Measurements from ENCODE around the gene LDLRAD2. TPM values are rescaled to one million over a fixed set of nuclear protein-coding genes. Genes with fewer than 3 reads are reported as not detected.

LDLRAD2 gene
- total RNA-seq, 1 experiment from 2014 or later, result 1.0 TPM

- Histone ChIP-seq H3K9ac (ENCODE audit: extremely low read depth, insufficient read length, low read length) (no peak overlapping the region), H3K4me1 (ENCODE audit: insufficient read depth, low read length) (no peaks in the 10 kb centered on the region), H2AK5ac (ENCODE audit: insufficient read length, low read length) (no peak overlapping the region), H3K79me2 (ENCODE audit: insufficient read depth, low read length) (no peaks in the 10 kb centered on the region), H2BK20ac (ENCODE audit: low read depth, low read length, poor library complexity, severe bottlenecking) (no peak overlapping the region), H3K14ac (ENCODE audit: insufficient read depth, low read length) (no peak overlapping the region), H3T11ph (ENCODE audit: low read length) (no peak overlapping the region), H3K27me3 (ENCODE audit: insufficient read depth, low read length) (no peaks in the 10 kb centered on the region), H3K18ac (ENCODE audit: insufficient read length, low read depth, low read length) (no peak overlapping the region), H4K8ac (replicated peaks; ENCODE audit: insufficient read length, low read depth, low read length) (no peak overlapping the region), H3K79me1 (ENCODE audit: insufficient read depth, low read depth, low read length, poor library complexity, severe bottlenecking) (no peaks in the 10 kb centered on the region), H3K23ac (ENCODE audit: insufficient read length, low read depth, low read length) (no peak overlapping the region), H4K20me1 (ENCODE audit: control insufficient read depth, insufficient read depth, insufficient read length) (no peaks in the 10 kb centered on the region), H2AFZ (ENCODE audit: low read length) (no peak overlapping the region), H3K27ac (ENCODE audit: insufficient read length, low read depth, low read length) (no peak overlapping the region), H2BK5ac (ENCODE audit: insufficient read length, low read length) (no peak overlapping the region), H4K91ac (ENCODE audit: insufficient read length, low read depth, low read length) (no peak overlapping the region), H3K56ac (ENCODE audit: insufficient read length, low read depth, low read length) (no peak overlapping the region), H4K5ac (ENCODE audit: insufficient read length, low read depth, low read length) (no peak overlapping the region), H3K4ac (ENCODE audit: low read depth, low read length) (no peak overlapping the region), H3K9me3 (ENCODE audit: control insufficient read depth, low read depth, low read length) (no peaks in the 10 kb centered on the region), H3K4me2 (ENCODE audit: insufficient read depth, insufficient read length, low read length) (no peak overlapping the region), H2BK12ac (ENCODE audit: insufficient read length, low read depth, low read length) (no peak overlapping the region), H3K23me2 (ENCODE audit: insufficient read length, low read depth, low read length, poor library complexity, severe bottlenecking) (no peaks in the 10 kb centered on the region), H2BK120ac (ENCODE audit: low read depth, low read length, poor library complexity, severe bottlenecking) (no peak overlapping the region), H2BK15ac (ENCODE audit: low read depth, low read length) (no peak overlapping the region)
- no peak overlapping the region for H3K4me3 Mint-ChIP-seq
- no peaks in the 10 kb centered on the region for H3K27me3 Mint-ChIP-seq (ENCODE audit: low read depth)
- TF ChIP-seq, protein P1, sequence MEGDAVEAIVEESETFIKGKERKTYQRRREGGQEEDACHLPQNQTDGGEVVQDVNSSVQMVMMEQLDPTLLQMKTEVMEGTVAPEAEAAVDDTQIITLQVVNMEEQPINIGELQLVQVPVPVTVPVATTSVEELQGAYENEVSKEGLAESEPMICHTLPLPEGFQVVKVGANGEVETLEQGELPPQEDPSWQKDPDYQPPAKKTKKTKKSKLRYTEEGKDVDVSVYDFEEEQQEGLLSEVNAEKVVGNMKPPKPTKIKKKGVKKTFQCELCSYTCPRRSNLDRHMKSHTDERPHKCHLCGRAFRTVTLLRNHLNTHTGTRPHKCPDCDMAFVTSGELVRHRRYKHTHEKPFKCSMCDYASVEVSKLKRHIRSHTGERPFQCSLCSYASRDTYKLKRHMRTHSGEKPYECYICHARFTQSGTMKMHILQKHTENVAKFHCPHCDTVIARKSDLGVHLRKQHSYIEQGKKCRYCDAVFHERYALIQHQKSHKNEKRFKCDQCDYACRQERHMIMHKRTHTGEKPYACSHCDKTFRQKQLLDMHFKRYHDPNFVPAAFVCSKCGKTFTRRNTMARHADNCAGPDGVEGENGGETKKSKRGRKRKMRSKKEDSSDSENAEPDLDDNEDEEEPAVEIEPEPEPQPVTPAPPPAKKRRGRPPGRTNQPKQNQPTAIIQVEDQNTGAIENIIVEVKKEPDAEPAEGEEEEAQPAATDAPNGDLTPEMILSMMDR (conservative IDR thresholded peaks at IDR 0.05), result no peak
- H3K4me1 Mint-ChIP-seq, result peaks cover 3 to 11% of the 10 kb centered on the region in 2 experiments
- no peak for DNase-seq
- WGBS (ENCODE audit: extremely low coverage, insufficient read length, low lambda C conversion rate), result no CpG with 5 or more reads among the region's 8 CpGs
- no peaks in the 10 kb centered on the region for H3K9me3 Mint-ChIP-seq
- H3K27ac Mint-ChIP-seq, result peak overlapping the region in 2 of 3 experiments; percentile 57 to 94; a peak in 4 of 7 replicates
- peaks cover 18 to 75% (median 60%) of the 10 kb centered on the region in 3 experiments for H3K36me3 Mint-ChIP-seq (ENCODE audit: insufficient read depth in 1 of 3, low read depth in 3 of 3)
Observed at GRCh38 chr1:21873174-21873573, 61.1 kb downstream of the LDLRAD2 start.
